ENCODE results near the gene DLGAP4. TPM values are rescaled to one million over a fixed set of nuclear protein-coding genes. Genes with fewer than 3 reads are reported as not detected.

The DLGAP4 gene
- total and polyA plus RNA-seq, 10 of the 15 experiments (the other 5 are each of a cell fraction or from before 2014, with no cell fraction given) = 0.42 to 43.3 (median 19.0) TPM

DNA sequence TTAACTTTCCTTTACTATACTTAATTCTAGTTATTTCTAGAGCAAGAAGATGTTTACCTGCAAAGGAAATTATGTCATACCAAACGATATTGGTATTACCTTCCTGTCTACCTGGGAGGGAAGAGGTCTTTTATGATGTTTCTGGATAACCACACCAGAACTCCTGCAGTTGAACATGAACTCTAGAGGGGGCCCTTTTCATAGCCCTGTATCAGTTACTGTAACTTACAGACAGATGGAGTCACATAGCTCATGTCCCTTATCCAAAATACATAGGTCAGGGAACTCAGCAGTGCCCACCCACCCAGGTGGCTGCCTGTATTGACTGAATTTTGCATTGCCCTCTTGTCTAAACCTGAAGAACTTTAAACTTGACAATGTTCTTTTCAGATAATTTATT, 200.1 kb downstream of the DLGAP4 start:
- Histone ChIP-seq H3K27me3 (replicated peaks in 1 of 2; ENCODE audit: control insufficient read depth in 2 of 2, insufficient read depth in 2 of 2, low read length in 1 of 2) (no peaks in the 10 kb centered on the region), H3K36me3 (ENCODE audit: control insufficient read depth in 2 of 2, insufficient read depth in 2 of 2, low read length in 1 of 2) (peaks cover 2 to 5% of the 10 kb centered on the region in 2 experiments; a peak in 2 of 4 replicates), H3K4me3 (no peak overlapping the region), H3K79me2 (ENCODE audit: control insufficient read depth, insufficient read depth, low read length) (no peaks in the 10 kb centered on the region), H3K9me3 (replicated peaks; ENCODE audit: control insufficient read depth, insufficient read depth, low read length) (no peaks in the 10 kb centered on the region), H3K9ac (ENCODE audit: control insufficient read depth, insufficient read depth, low read length) (no peak overlapping the region), H4K20me1 (ENCODE audit: control insufficient read depth, insufficient read depth) (no peaks in the 10 kb centered on the region), H3K4me2 (ENCODE audit: control insufficient read depth, insufficient read depth) (no peak overlapping the region), H2AFZ (ENCODE audit: control insufficient read depth, low read depth, low read length) (no peak overlapping the region), H3K27ac (ENCODE audit: control insufficient read depth, insufficient read depth) (no peak overlapping the region), H3K4me1 (ENCODE audit: control insufficient read depth, insufficient read depth, low read length) (no peaks in the 10 kb centered on the region)
- SMC1A ChIA-PET (ENCODE audit: uncharacterized antibody, unreplicated experiment) = interaction anchor here (0.5 to 1.3 kb wide), 4 partner anchors 29 to 240 kb away, joined by 3 to 7 read pairs (median 3); partner anchors contain the start of gene NDRG3
- ATAC-seq (peak; percentile 63), DNase-seq (ENCODE audit: low read depth, low spot score) (no peak), FAIRE-seq (no peak)
- no TSS peak for BruUV-seq (replicated peaks)
- CTCF ChIA-PET = interaction anchor here (0.7 to 1.2 kb wide), 11 partner anchors 8 to 380 kb away, joined by 3 to 6 read pairs (median 3); no protein-coding TSS in a partner anchor
- intact Hi-C loops (cut with micrococcal nuclease; ENCODE audit: unreplicated experiment) = no loop called here
- in situ Hi-C loops (cut with MboI) = no loop called here
- 92% methylated on average over 1 of the region's 1 CpG for WGBS (ENCODE audit: insufficient coverage, insufficient replicate concordance, low lambda C conversion rate, missing lambda C conversion rate)
- POLR2A ChIA-PET = interaction anchor here (1.0 kb wide), 1 partner anchor 23 kb away, joined by 3 read pairs; no protein-coding TSS in a partner anchor
- TF ChIP-seq HDGF (IDR thresholded peaks at IDR 0.05) = no peak
- TF ChIP-seq POLR2AphosphoS5 (IDR thresholded peaks at IDR 0.05; ENCODE audit: low read length) = no peak
- TF ChIP-seq SMC3 (IDR thresholded peaks at IDR 0.05; ENCODE audit: borderline replicate concordance, low read length) = peak; percentile 22; the same call in 1 of the 2 replicates
- TF ChIP-seq, protein P1, sequence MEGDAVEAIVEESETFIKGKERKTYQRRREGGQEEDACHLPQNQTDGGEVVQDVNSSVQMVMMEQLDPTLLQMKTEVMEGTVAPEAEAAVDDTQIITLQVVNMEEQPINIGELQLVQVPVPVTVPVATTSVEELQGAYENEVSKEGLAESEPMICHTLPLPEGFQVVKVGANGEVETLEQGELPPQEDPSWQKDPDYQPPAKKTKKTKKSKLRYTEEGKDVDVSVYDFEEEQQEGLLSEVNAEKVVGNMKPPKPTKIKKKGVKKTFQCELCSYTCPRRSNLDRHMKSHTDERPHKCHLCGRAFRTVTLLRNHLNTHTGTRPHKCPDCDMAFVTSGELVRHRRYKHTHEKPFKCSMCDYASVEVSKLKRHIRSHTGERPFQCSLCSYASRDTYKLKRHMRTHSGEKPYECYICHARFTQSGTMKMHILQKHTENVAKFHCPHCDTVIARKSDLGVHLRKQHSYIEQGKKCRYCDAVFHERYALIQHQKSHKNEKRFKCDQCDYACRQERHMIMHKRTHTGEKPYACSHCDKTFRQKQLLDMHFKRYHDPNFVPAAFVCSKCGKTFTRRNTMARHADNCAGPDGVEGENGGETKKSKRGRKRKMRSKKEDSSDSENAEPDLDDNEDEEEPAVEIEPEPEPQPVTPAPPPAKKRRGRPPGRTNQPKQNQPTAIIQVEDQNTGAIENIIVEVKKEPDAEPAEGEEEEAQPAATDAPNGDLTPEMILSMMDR (IDR thresholded peaks at IDR 0.05 in 2 of 3, conservative IDR thresholded peaks at IDR 0.05 in 1 of 3; ENCODE audit: control insufficient read depth in 2 of 3, extremely low read depth in 1 of 3, insufficient read depth in 1 of 3, low read depth in 3 of 3, low read length in 3 of 3) = peak in 2 of 3 experiments; percentile 43 to 45; a peak in 3 of 6 replicates
- TF ChIP-seq RAD21 (IDR thresholded peaks at IDR 0.05; ENCODE audit: insufficient read depth, low read depth, low read length) = peak; percentile 51
- TF ChIP-seq, protein P2, sequence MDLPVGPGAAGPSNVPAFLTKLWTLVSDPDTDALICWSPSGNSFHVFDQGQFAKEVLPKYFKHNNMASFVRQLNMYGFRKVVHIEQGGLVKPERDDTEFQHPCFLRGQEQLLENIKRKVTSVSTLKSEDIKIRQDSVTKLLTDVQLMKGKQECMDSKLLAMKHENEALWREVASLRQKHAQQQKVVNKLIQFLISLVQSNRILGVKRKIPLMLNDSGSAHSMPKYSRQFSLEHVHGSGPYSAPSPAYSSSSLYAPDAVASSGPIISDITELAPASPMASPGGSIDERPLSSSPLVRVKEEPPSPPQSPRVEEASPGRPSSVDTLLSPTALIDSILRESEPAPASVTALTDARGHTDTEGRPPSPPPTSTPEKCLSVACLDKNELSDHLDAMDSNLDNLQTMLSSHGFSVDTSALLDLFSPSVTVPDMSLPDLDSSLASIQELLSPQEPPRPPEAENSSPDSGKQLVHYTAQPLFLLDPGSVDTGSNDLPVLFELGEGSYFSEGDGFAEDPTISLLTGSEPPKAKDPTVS (IDR thresholded peaks at IDR 0.05; ENCODE audit: low read depth, low read length) = no peak
- no peak for TF ChIP-seq BMI1 (IDR thresholded peaks at IDR 0.05; ENCODE audit: borderline replicate concordance)
- TF ChIP-seq FOXM1 (IDR thresholded peaks at IDR 0.05; ENCODE audit: low read depth, low read length) = no peak
- RAD21 ChIA-PET (ENCODE audit: unreplicated experiment) = interaction anchor here (1.8 kb wide), 1 partner anchor 42 kb away, joined by 4 read pairs; no protein-coding TSS in a partner anchor

Data from GM12878 (cell line).